GM21423 (cell line): ENCODE measurements around the gene NPIPA2.
"Not testable (repeated sequence)": the region's sequence is repeated elsewhere in the genome, so short reads cannot be mapped to it uniquely, and the experiment has no call there.

Experiments
- ATAC-seq: cut with Tn5 transposase; IDR thresholded peaks from one replicate; pipeline ENCODE4 v1.9.1; 2021; ENCODE audit warnings: mild to moderate bottlenecking, moderate library complexity; ENCODE audit not compliant: unreplicated experiment

NPIPA2 gene

DNA sequence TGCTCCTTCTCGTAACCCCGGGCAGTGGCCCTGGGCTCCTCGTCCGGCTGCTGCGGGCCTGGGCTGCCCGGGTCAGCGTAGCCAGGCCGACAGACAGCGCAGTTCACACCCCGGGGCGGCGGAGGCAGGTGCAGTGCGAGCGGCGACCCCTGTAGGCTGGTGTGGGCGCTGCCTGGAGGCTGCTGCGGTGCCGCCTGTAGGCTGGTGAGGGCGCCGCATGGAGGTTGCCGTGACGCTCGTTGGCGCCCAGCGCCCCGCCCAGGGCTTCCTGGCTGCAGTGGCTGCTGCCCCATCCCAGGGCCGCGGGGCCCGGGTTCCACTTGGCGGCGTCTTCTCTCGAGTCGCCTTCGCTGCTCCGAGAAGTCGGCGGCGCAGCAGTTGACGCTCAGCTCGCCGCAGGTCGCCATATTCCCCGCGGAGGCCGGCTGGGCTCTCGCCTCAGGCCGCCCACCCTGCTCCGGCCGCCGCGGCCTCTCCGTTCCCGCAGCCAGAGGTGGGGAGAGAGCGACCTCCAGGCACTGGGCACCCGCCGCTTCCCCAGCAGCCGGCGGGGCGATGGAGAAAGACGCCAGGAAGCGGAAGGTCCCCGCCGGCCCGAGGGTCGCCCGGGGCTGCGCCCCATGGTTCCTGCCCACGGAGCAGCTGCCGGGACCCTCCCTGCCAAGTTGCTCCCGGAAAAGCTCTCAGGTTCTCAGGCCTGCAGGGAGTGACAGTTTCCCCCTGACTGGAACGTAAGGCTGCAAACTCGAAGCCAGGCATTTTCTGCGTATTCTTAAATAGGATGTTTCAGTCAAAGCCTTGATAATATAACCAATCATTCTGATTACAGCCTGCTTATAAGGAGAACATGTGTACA is at the start of gene NPIPA2:
NPIPA2 (plus strand) TSS at position 261 of the 856 bp plus-strand sequence. CDS start 5,533 bp downstream, outside the sequence.
- peak; percentile 98 for ATAC-seq

- not testable (repeated sequence) for ATAC-seq
Observed at GRCh38 chr16:14694129-14694528, 48.2 kb upstream of the NPIPA2 start, which contains the start of gene PLA2G10. Gene PLA2G10, minus strand, starts transcription at chr16:14694308. Its CDS starts 79 bp downstream, at chr16:14694229.

DNA sequence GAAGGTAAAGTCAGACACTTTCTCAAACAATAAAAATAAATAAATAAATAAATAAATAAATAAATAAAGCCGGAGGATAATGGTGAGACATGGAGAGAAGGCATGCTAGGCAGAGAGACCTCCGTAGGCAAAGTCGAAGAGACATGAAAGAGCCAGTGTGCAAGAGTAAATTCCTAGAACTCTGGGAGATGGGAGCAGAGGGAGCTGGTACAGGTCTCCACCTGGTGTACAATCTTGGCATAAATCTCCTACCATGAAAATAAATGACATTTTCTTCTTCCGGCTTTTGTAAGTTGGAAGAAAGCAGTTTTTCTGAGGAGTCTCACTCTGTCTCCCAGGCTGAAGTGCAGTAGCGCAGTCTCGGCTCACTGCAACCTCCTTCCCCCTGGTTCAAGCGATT is 40.5 kb upstream of the NPIPA2 start:
- not testable (repeated sequence) for ATAC-seq

GRCh38 chr16:14702672-14703071 is 39.7 kb upstream of the NPIPA2 start:
- not testable (repeated sequence) for ATAC-seq

GRCh38 chr16:14703156-14704011 is 38.9 kb upstream of the NPIPA2 start, which contains the start of gene NPIPA3:
Gene NPIPA3, plus strand, starts transcription at chr16:14703411. Its CDS starts 5,533 bp downstream, at chr16:14708944.
- ATAC-seq, result peak; percentile 97

DNA sequence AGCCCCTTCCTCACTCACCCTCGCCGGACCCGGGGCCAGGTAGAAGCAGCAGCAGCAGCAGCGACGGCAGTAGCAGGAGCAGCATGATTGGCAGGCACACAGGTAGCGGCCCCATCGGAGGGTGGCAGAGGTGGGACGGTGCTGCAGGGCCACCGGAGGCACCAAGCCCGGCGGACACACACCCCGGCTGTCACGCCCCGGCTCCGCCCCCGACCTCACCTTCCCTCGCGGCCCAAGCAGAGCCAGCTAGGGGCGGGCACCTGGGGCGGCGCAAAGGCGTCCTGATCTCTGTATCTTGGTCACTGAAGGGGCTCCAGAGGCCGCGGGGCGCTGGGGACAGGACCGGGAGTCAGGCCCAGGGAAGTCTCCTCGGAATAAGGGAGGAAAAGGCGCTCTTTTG is 9.1 kb upstream of the NPIPA2 start:
- not testable (repeated sequence) for ATAC-seq

DNA sequence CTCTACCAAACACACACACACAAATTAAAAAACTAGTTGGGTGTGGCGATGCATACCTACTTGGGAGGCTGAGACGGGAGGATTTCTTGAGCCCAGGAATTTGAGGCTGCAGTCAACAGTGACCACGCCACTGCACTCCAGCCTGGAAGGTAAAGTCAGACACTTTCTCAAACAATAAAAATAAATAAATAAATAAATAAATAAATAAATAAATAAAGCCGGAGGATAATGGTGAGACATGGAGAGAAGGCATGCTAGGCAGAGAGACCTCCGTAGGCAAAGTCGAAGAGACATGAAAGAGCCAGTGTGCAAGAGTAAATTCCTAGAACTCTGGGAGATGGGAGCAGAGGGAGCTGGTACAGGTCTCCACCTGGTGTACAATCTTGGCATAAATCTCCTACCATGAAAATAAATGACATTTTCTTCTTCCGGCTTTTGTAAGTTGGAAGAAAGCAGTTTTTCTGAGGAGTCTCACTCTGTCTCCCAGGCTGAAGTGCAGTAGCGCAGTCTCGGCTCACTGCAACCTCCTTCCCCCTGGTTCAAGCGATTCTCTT is 1.4 kb upstream of the NPIPA2 start:
- not testable (repeated sequence) for ATAC-seq

DNA sequence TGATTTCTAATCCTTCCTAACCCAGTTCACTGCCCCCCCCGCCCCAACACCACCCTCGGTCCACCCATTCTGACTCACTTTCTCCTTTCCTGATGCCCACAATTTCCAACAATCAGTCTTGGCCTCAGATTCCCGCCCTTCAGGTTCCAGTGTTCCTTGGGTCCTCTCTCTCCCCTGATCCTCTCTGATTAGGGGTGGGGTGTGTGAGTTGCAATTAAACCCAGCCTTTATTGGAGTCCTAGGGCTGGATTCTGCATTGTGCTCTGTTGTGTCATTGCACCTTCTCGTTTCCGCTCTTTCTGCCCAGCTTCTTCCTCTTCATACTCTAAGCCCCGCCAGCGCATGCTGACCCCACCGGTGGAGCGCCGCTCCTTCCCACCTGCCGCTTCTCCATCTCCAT is 539 bp upstream of the NPIPA2 start:
- ATAC-seq, result not testable (repeated sequence)

GRCh38 chr16:14773654-14774053 is 31.3 kb downstream of the NPIPA2 start:
- ATAC-seq, result not testable (repeated sequence)

GRCh38 chr16:14775624-14776023 is 33.3 kb downstream of the NPIPA2 start:
- not testable (repeated sequence) for ATAC-seq

GRCh38 chr16:14776763-14777162 is 34.4 kb downstream of the NPIPA2 start:
- ATAC-seq, result not testable (repeated sequence)

- ATAC-seq, result not testable (repeated sequence)
Observed at GRCh38 chr16:14779368-14779877, 37.1 kb downstream of the NPIPA2 start.

DNA sequence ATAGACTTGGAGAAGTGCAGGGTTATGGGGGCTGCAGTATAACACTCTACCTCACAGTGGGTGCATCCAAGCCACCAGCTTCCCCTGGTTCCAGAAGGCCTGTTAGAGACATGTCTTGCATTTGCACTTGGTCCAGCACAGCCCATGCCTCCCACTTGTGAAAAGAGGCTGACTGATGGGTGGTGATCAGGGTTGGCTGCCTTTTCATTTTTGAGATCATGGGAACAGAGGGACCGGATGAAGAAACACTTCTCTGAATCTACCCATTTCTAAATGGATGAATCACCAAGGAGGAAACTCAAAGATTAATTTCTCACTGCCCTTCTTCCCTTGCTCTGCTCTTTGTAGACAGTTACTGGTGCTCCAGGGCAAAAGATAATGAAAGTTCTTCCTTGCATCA is 43.8 kb downstream of the NPIPA2 start:
- not testable (repeated sequence) for ATAC-seq

GRCh38 chr16:14789577-14789976 is 47.2 kb downstream of the NPIPA2 start:
- ATAC-seq, result not testable (repeated sequence)

DNA sequence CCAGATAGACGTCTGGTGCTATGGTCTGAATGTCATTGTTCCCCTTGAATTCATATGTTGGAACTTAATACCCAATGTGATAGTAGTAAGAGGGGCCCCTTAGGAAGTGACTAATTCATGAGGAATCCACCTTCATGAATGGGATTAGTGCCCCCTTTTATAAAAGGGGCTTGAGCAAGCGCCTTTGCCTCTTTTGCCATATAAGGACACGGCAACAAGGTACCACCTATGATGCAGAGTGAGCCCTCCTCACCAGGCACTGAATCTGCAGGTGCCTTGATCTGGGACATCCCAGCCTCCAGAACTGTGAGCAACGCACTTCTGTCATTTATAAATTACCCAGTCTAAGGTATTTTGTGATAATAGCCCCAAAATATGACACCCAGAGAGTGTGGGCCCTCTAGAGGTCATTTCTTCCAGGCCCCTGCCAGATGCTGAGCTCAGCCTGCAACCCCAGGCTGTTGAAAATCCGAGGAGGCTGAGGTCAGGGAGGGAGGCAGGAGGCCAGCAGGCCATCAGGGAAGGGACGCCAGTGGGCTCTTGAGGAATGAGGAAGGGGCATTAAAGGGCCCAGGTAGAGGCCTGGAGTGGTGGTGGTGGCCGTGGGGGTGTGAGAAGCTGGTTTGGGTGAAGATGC is 48.1 kb downstream of the NPIPA2 start:
- not testable (repeated sequence) for ATAC-seq

DNA sequence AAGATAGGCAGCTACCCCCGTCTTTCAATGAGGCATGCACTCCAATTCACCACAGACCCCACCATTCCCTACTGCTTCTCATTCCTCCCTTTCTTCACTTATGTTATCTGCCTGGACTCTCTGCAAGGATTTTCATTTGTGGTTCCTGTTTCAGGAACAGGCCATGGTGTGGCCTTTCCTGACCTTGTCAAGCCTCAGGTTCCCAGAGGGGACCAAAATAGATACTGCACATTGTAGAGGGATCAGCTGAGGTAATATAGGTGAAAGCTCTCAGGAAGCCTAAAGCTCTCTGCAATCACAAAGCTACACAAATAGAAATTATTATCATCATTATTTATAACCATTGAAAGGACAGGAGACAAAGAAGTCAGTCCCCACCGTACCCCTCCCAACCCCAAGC is 50.6 kb downstream of the NPIPA2 start:
- not testable (repeated sequence) for ATAC-seq

GRCh38 chr16:14797558-14797957 is 55.2 kb downstream of the NPIPA2 start:
- not testable (repeated sequence) for ATAC-seq

- not testable (repeated sequence) for ATAC-seq
Observed at GRCh38 chr16:14803577-14803976, 61.2 kb downstream of the NPIPA2 start.

- ATAC-seq, result not testable (repeated sequence)
Observed at GRCh38 chr16:14807184-14807678, 64.9 kb downstream of the NPIPA2 start.

- ATAC-seq, result not testable (repeated sequence)
Observed at GRCh38 chr16:14813890-14814289, 71.6 kb downstream of the NPIPA2 start.
